NCI-H1436 (cell line): Measurements from ENCODE around the gene AKT1.

Experiments used
- DNase-seq: peaks from one replicate; lab custom pipeline; 2025; lab: John Stamatoyannopoulos, UW

AKT1 gene

GRCh38 chr14:104723651-104724406 is 71.7 kb downstream of the AKT1 start, which contains the start of gene ADSS1:
ADSS1 (plus strand) TSS chr14:104724229; CDS start chr14:104724271, 42 bp downstream.
- no peak for DNase-seq

DNA sequence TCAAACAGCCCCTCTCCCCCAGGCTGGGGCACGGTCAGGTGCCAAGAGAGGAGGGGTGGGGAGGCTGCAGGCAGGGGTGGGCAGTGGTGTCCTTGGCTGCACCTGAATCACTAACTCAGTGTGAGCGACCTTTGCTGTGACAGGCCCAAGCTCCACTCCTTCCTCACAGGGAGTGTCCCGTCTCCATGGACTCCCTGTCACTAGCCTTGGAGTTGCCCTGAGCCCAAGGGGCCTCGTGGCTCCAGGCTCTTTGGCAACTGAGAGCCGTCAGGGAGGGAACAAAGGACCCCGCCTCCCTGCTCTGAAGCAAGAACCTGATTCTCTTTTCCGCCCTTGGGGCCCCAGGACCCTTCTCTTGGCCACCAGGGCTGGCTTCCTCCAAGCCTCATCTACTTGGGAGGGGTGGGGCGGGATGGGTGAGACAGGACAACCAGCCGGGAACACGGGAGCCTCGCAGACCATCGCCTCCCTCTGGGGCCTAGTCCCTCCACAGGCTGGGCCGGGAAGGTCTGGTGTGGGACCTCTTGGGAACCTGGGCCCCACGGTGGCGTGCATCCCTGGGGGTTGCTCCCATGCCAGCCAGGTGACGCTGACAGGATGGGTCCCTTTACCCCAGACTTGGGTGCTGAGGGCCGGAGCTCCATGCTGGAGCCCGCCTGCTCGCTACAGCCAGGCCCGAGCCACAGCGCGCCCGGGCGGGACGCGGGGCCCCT is 72.5 kb downstream of the AKT1 start:
- DNase-seq, result no peak

- DNase-seq, result no peak
Observed at GRCh38 chr14:104721505-104722431, 73.8 kb downstream of the AKT1 start.
